HCT116 (cell line): ENCODE data around the gene SMIM24. TPM values are rescaled to one million over a fixed set of nuclear protein-coding genes. Genes with fewer than 3 reads are reported as not detected.

Source experiments
- ATAC-seq: fragments of 200-7000 bp; cut with Tn5 transposase; 2 replicates; pipeline ENCODE4 v1.9.1; 2020; ENCODE audit warnings: mild to moderate bottlenecking, moderate library complexity
- BruUV-seq: library from RNA; stranded (reverse); fragments of 400-500 nt; replicated peaks from 2 replicates; lab custom pipeline; 2021; lab: Mats Ljungman, UMichigan
- CTCF ChIA-PET: fragments of 300-600 bp; sonication (Branson Sonifier 250); formaldehyde crosslinking; loops from one replicate; lab custom pipeline; 2021; ENCODE audit warnings: antibody characterized with exemption; lab: Charles Lee
- POLR2A ChIA-PET: fragments of 300-600, 350-600 bp; sonication (Branson Sonifier 250); formaldehyde crosslinking; loops from one replicate; lab custom pipeline; 2021; ENCODE audit warnings: antibody characterized with exemption; lab: Charles Lee
- RAD21 ChIA-PET, 2 experiments: fragments of 300-600 bp; sonication (Branson Sonifier 250); formaldehyde crosslinking; loops; one replicate each; lab custom pipeline; 2023; ENCODE audit warnings: low total read pairs in 2 of 2; ENCODE audit not compliant: uncharacterized antibody in 2 of 2, unreplicated experiment in 2 of 2, low non-redundant PET in 1 of 2; lab: Charles Lee
- DNase-seq: peaks from one replicate; pipeline ENCODE4 v3.0.0-alpha.2; 2010; ENCODE audit warnings: low read depth, low spot score
- H2AFZ ChIP-seq: fragments of 200-600 bp; shearing (Covaris generic), sonication (generic); 2 replicates; pipeline ENCODE4 v1.6.1; 2017; ENCODE audit warnings: low read depth, mixed run types, mixed read lengths, antibody characterized with exemption, low read length; ENCODE audit not compliant: poor library complexity, severe bottlenecking
- H3K27ac ChIP-seq: 2 replicates; pipeline ENCODE4 v1.5.1; 2012; ENCODE audit warnings: low read depth, low read length
- H3K27me3 ChIP-seq: fragments of 200-600 bp; sonication (generic); 2 replicates; pipeline ENCODE4 v1.6.1; 2016; ENCODE audit warnings: mixed run types, low read length, mixed read lengths; ENCODE audit not compliant: insufficient read depth
- H3K36me3 ChIP-seq, 2 experiments: fragments of 200-500 bp in 1 of 2; fragments of 200-600 bp in 1 of 2; sonication (Bioruptor generic) in 1 of 2; sonication (generic) in 1 of 2; 2 replicates each; pipeline versions ENCODE4 v1.5.1 to v1.6.1; 2014 to 2016; ENCODE audit warnings: low read length in 2 of 2, inconsistent platforms in 1 of 2, mixed read lengths in 1 of 2, mixed run types in 1 of 2; ENCODE audit not compliant: insufficient read depth in 2 of 2, control insufficient read depth in 1 of 2
- H3K4me1 ChIP-seq, 2 experiments: fragments of 200-600 bp in 1 of 2; sonication (generic) in 1 of 2; 2 replicates each; pipeline versions ENCODE4 v1.5.1 to v1.6.1; 2012 to 2017; ENCODE audit warnings: low read length in 2 of 2, inconsistent platforms in 1 of 2, mild to moderate bottlenecking in 1 of 2, mixed read lengths in 1 of 2, mixed run types in 1 of 2, moderate library complexity in 1 of 2; ENCODE audit not compliant: insufficient read depth in 2 of 2, control insufficient read depth in 1 of 2
- H3K4me2 ChIP-seq: fragments of 200-600 bp; sonication (generic); 2 replicates; pipeline ENCODE4 v1.6.1; 2017; ENCODE audit warnings: mixed run types, low read length, mixed read lengths
- H3K4me3 ChIP-seq, 2 experiments: fragments of 200-600 bp in 1 of 2; sonication (generic) in 1 of 2; replicated peaks in 1 of 2; 2 replicates each; pipeline ENCODE4 v1.5.1; 2011 to 2016; ENCODE audit warnings: low read length in 2 of 2, control low read depth in 1 of 2, low read depth in 1 of 2, mild to moderate bottlenecking in 1 of 2, mixed read lengths in 1 of 2, mixed run types in 1 of 2
- H3K79me2 ChIP-seq: fragments of 200-600 bp; sonication (generic); 2 replicates; pipeline ENCODE4 v1.6.1; 2017; ENCODE audit warnings: mild to moderate bottlenecking, mixed run types, low read length, moderate library complexity, mixed read lengths; ENCODE audit not compliant: insufficient read depth
- H3K9ac ChIP-seq: fragments of 200-600 bp; sonication (generic); 2 replicates; pipeline ENCODE4 v1.6.1; 2016; ENCODE audit warnings: low read length, mixed read lengths
- H3K9me2 ChIP-seq: fragments of 200-600 bp; sonication (generic), shearing (Covaris generic); 2 replicates; pipeline ENCODE4 v1.6.1; 2017; ENCODE audit warnings: mixed run types, mild to moderate bottlenecking, moderate library complexity; ENCODE audit not compliant: insufficient read depth
- H3K9me3 ChIP-seq, 2 experiments: fragments of 200-500 bp in 1 of 2; fragments of 200-600 bp in 1 of 2; sonication (Bioruptor generic) in 1 of 2; sonication (generic) in 1 of 2; 2 replicates each; pipeline ENCODE4 v1.6.1; 2014 to 2017; ENCODE audit warnings: low read length in 2 of 2, mixed read lengths in 2 of 2, inconsistent platforms in 1 of 2, low read depth in 1 of 2, mild to moderate bottlenecking in 1 of 2, mixed run types in 1 of 2, moderate library complexity in 1 of 2; ENCODE audit not compliant: control insufficient read depth in 1 of 2, insufficient read depth in 1 of 2
- H4K20me1 ChIP-seq: fragments of 200-600 bp; sonication (generic), shearing (Covaris generic); 2 replicates; pipeline ENCODE4 v1.6.1; 2017; ENCODE audit warnings: mixed run types, mild to moderate bottlenecking, moderate library complexity; ENCODE audit not compliant: insufficient read depth
- CBX3 ChIP-seq: IDR thresholded peaks from 2 replicates; pipeline ENCODE4 v1.6.1; 2012; ENCODE audit warnings: low read depth
- SP1 ChIP-seq: IDR thresholded peaks from 2 replicates; pipeline ENCODE4 v1.6.1; 2012; ENCODE audit warnings: low read depth
- YY1 ChIP-seq: IDR thresholded peaks from 2 replicates; pipeline ENCODE4 v1.6.1; 2011; ENCODE audit warnings: low read length, low read depth, moderate library complexity, mild to moderate bottlenecking; ENCODE audit not compliant: insufficient replicate concordance; ENCODE audit errors: extremely low read depth
- ZBTB33 ChIP-seq: IDR thresholded peaks from 2 replicates; pipeline ENCODE4 v1.6.1; 2011; ENCODE audit warnings: mild to moderate bottlenecking, low read length, moderate library complexity; ENCODE audit not compliant: insufficient replicate concordance; ENCODE audit errors: extremely low read depth
- intact Hi-C: fragments of 100-400 bp; cut with micrococcal nuclease; formaldehyde crosslinking; loops from 2 replicates; pipeline ENCODE4 v1.10.0; 2022
- total RNA-seq: library from RNA; stranded (reverse); gene quantifications from one replicate; pipeline ENCODE4 v1.2.1, GENCODE V29; 2021; ENCODE audit not compliant: unreplicated experiment
- TF ChIP-seq, protein P1 (sequence below): IDR thresholded peaks from 2 replicates; pipeline ENCODE4 v1.6.1; 2012; ENCODE audit warnings: low read depth

Gene SMIM24
- total RNA-seq, 1 experiment from 2014 or later, result not detected

GRCh38 chr19:3511506-3512251, 31.4 kb upstream of the SMIM24 start:
- CTCF ChIA-PET, result no interaction called here
- ATAC-seq (no peak), DNase-seq (no peak)
- no peaks in the 10 kb centered on the region for H4K20me1 ChIP-seq
- intact Hi-C loops, result no loop called here
- POLR2A ChIA-PET, result no interaction called here
- TF ChIP-seq, protein P1, sequence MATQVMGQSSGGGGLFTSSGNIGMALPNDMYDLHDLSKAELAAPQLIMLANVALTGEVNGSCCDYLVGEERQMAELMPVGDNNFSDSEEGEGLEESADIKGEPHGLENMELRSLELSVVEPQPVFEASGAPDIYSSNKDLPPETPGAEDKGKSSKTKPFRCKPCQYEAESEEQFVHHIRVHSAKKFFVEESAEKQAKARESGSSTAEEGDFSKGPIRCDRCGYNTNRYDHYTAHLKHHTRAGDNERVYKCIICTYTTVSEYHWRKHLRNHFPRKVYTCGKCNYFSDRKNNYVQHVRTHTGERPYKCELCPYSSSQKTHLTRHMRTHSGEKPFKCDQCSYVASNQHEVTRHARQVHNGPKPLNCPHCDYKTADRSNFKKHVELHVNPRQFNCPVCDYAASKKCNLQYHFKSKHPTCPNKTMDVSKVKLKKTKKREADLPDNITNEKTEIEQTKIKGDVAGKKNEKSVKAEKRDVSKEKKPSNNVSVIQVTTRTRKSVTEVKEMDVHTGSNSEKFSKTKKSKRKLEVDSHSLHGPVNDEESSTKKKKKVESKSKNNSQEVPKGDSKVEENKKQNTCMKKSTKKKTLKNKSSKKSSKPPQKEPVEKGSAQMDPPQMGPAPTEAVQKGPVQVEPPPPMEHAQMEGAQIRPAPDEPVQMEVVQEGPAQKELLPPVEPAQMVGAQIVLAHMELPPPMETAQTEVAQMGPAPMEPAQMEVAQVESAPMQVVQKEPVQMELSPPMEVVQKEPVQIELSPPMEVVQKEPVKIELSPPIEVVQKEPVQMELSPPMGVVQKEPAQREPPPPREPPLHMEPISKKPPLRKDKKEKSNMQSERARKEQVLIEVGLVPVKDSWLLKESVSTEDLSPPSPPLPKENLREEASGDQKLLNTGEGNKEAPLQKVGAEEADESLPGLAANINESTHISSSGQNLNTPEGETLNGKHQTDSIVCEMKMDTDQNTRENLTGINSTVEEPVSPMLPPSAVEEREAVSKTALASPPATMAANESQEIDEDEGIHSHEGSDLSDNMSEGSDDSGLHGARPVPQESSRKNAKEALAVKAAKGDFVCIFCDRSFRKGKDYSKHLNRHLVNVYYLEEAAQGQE, result no peak
- no peaks in the 10 kb centered on the region for H3K27me3 ChIP-seq
- RAD21 ChIA-PET, result no interaction called here
- peaks cover 97% of the 10 kb centered on the region for H3K79me2 ChIP-seq
- no peak overlapping the region; the same call in 1 of the 2 replicates for H3K27ac ChIP-seq
- no peaks in the 10 kb centered on the region for H3K9me2 ChIP-seq
- no peak overlapping the region for H3K4me2 ChIP-seq
- peaks cover 2 to 12% of the 10 kb centered on the region in 2 experiments; a peak in 2 of 4 replicates for H3K36me3 ChIP-seq
- BruUV-seq, result no TSS peak
- H3K9me3 ChIP-seq, result no peaks in the 10 kb centered on the region
- H2AFZ ChIP-seq, result no peak overlapping the region
- peaks cover 20 to 30% of the 10 kb centered on the region in 2 experiments for H3K4me1 ChIP-seq
- no peak overlapping the region for H3K9ac ChIP-seq
- H3K4me3 ChIP-seq, result no peak overlapping the region

DNA sequence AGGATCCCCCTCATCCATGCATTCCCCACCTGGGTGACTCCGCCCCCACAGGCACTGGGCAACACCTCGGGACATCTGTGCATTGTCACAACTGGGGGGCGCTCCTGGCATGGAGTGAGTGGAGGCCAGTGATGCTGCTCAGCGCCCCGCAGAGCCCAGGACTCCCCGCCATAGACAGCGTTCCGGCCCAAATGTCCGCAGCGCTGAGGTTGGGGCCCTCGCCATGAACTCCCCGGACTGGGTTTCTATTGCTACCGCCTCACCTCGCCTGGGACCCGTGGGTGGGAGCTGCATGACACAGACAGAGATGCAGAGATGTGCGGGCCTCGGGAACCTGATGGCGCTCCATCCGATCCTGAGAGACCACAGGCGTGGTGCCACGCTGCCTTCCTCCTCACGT, 30.4 kb upstream of the SMIM24 start:
- no peaks in the 10 kb centered on the region for H3K27me3 ChIP-seq
- peaks cover 18 to 31% of the 10 kb centered on the region in 2 experiments for H3K4me1 ChIP-seq
- no peak overlapping the region for H3K4me3 ChIP-seq
- no TSS peak for BruUV-seq
- no peaks in the 10 kb centered on the region for H4K20me1 ChIP-seq
- H3K36me3 ChIP-seq, result peaks cover 2 to 12% of the 10 kb centered on the region in 2 experiments; a peak in 2 of 4 replicates
- DNase-seq (no peak), ATAC-seq (no peak)
- no peak overlapping the region for H3K4me2 ChIP-seq
- TF ChIP-seq CBX3, result no peak
- TF ChIP-seq ZBTB33, result no peak
- TF ChIP-seq YY1, result no peak
- TF ChIP-seq SP1, result no peak
- TF ChIP-seq, protein P1, result no peak
- ChIA-PET CTCF (no interaction called here), RAD21 (no interaction called here), POLR2A (no interaction called here)
- peaks cover 92% of the 10 kb centered on the region for H3K79me2 ChIP-seq
- no peak overlapping the region for H3K9ac ChIP-seq
- intact Hi-C loops, result no loop called here
- H3K9me2 ChIP-seq, result no peaks in the 10 kb centered on the region
- H3K9me3 ChIP-seq, result no peaks in the 10 kb centered on the region
- H2AFZ ChIP-seq, result no peak overlapping the region
- H3K27ac ChIP-seq, result no peak overlapping the region
